Caki2 (cell line): ENCODE results near the gene KRTAP10-11. TPM values are rescaled to one million over a fixed set of nuclear protein-coding genes. Genes with fewer than 3 reads are reported as not detected.
"Not testable (repeated sequence)": the region's sequence is repeated elsewhere in the genome, so short reads cannot be mapped to it uniquely, and the experiment has no call there.

Source experiments
- DNase-seq: peaks from one replicate; pipeline ENCODE4 v3.0.0-alpha.2; 2015; ENCODE audit warnings: low read depth
- in situ Hi-C: cut with HindIII; loops from 2 replicates; pipeline ENCODE4 v1.10.0; 2016; ENCODE audit warnings: low sequenced_read_pairs, low pct_unique_long_range_greater_than_20kb, mixed read lengths
- total RNA-seq: library from RNA; depleted of rRNA; stranded (reverse); fragments of >200 nt; shearing (Covaris generic); gene quantifications from 2 replicates; pipeline ENCODE4 v1.2.3, GENCODE V29; 2014; ENCODE audit warnings: low replicate concordance

Gene KRTAP10-11
- total RNA-seq, 1 experiment from 2014 or later = not detected

- in situ Hi-C loops = no loop called here
- DNase-seq = no peak
Measured at GRCh38 chr21:44636209-44637017, 9.8 kb upstream of the KRTAP10-11 start.

GRCh38 chr21:44637018-44637850 lies 9.0 kb upstream of the KRTAP10-11 start, which contains the start of gene KRTAP10-10:
Gene KRTAP10-10 (plus strand): TSS chr21:44637356. CDS start chr21:44637418, 62 bp downstream.
- DNase-seq = no peak
- in situ Hi-C loops = no loop called here

- DNase-seq, in situ Hi-C loops: not testable (repeated sequence)
Measured at GRCh38 chr21:44637851-44638348, 8.3 kb upstream of the KRTAP10-11 start.

- DNase-seq, in situ Hi-C loops: not testable (repeated sequence)
Measured at GRCh38 chr21:44638506-44639330, 7.5 kb upstream of the KRTAP10-11 start.

- DNase-seq = no peak
- in situ Hi-C loops = no loop called here
Measured at GRCh38 chr21:44639331-44639655, 6.9 kb upstream of the KRTAP10-11 start.

GRCh38 chr21:44640761-44641160 lies 5.5 kb upstream of the KRTAP10-11 start:
- in situ Hi-C loops = no loop called here
- no peak for DNase-seq

GRCh38 chr21:44643741-44644310 lies 2.4 kb upstream of the KRTAP10-11 start:
- in situ Hi-C loops = no loop called here
- DNase-seq = no peak

GRCh38 chr21:44644878-44645277 lies 1.3 kb upstream of the KRTAP10-11 start:
- in situ Hi-C loops = no loop called here
- DNase-seq = no peak

- no peak for DNase-seq
- in situ Hi-C loops = no loop called here
Measured at GRCh38 chr21:44647222-44647552, 973 bp downstream of the KRTAP10-11 start.

GRCh38 chr21:44648557-44649311 lies 2.5 kb downstream of the KRTAP10-11 start:
- no peak for DNase-seq
- in situ Hi-C loops = no loop called here

- DNase-seq = no peak
- in situ Hi-C loops = no loop called here
Measured at GRCh38 chr21:44649521-44650100, 3.4 kb downstream of the KRTAP10-11 start.

- DNase-seq = no peak
- in situ Hi-C loops = no loop called here
Measured at GRCh38 chr21:44650265-44650972, 4.2 kb downstream of the KRTAP10-11 start.

GRCh38 chr21:44650973-44651675 lies 4.9 kb downstream of the KRTAP10-11 start:
- in situ Hi-C loops = no loop called here
- DNase-seq = no peak

- in situ Hi-C loops = no loop called here
- no peak for DNase-seq
Measured at GRCh38 chr21:44653123-44653522, 6.9 kb downstream of the KRTAP10-11 start.

GRCh38 chr21:44653656-44654575 lies 7.7 kb downstream of the KRTAP10-11 start:
- in situ Hi-C loops = no loop called here

More at GRCh38 chr21:44653656-44654575, 7.7 kb downstream of the KRTAP10-11 start:
- no peak for DNase-seq
